Measurements from ENCODE around the gene CCDC102A. TPM values are rescaled to one million over a fixed set of nuclear protein-coding genes. Genes with fewer than 3 reads are reported as not detected.

The CCDC102A gene
- total RNA-seq, 1 donor from 2014 or later = 11.3 TPM

DNA sequence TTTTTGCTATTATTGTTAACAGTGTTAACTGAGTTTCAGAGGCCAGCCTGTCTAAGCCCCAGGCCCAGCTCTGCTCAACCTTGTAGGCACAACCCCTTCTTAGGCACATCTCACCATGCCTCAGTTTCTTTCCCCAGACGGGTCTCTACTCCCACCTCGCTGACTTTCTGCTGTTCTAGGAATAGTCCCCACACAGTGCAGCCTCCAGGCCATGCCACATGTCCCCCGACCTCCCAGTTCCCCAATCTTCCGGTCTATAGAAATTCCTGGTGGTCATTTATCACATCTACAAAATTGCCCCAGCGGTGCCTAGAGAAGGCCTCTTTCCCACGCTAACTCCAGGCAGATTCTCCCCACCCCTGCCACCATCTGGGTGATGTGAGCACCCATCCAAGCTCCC lies 40.8 kb upstream of the CCDC102A start:
- no peak for TF ChIP-seq CTCF (IDR thresholded peaks at IDR 0.05; ENCODE audit: borderline replicate concordance)
- Histone ChIP-seq H3K9me3 (replicated peaks) (no peaks in the 10 kb centered on the region), H3K4me1 (peaks cover 3% of the 10 kb centered on the region), H3K36me3 (no peaks in the 10 kb centered on the region), H3K27ac (replicated peaks) (no peak overlapping the region), H3K4me3 (no peak overlapping the region), H3K27me3 (ENCODE audit: low read depth) (peaks cover 39% of the 10 kb centered on the region)
- DNase-seq = no peak
- intact Hi-C loops (cut with micrococcal nuclease) = no loop called here

DNA sequence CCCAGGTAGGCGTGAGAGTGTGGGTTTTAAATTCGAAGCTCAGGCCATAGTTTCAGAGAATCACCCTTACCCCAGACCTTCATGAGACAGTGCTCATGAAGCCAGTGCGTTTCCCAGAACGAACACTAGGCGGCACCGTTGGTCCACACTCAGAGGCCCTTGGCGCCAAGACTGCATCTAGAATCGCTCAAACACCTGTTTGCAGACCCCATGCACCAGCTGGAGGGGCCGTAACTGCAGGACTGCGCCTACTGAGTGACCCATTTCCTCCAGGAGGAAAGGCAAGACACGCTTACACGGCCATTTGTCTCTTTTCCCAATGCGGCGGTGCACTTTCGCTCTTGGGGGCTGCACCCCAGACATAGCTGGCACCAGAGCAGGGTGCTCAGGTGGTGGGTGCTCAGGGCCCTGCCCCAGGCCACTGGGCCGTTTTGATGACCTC lies 40.1 kb upstream of the CCDC102A start:
- Histone ChIP-seq H3K27ac (replicated peaks) (no peak overlapping the region), H3K36me3 (no peaks in the 10 kb centered on the region), H3K27me3 (ENCODE audit: low read depth) (peaks cover 46% of the 10 kb centered on the region), H3K9me3 (replicated peaks) (no peaks in the 10 kb centered on the region), H3K4me3 (no peak overlapping the region), H3K4me1 (peaks cover 3% of the 10 kb centered on the region)
- intact Hi-C loops (cut with micrococcal nuclease) = no loop called here
- peak; percentile 95 for TF ChIP-seq CTCF (IDR thresholded peaks at IDR 0.05; ENCODE audit: borderline replicate concordance)
- peak; percentile 73 for DNase-seq

GRCh38 chr16:57575468-57576277 lies 39.3 kb upstream of the CCDC102A start:
- intact Hi-C loops (cut with micrococcal nuclease) = no loop called here

DNA sequence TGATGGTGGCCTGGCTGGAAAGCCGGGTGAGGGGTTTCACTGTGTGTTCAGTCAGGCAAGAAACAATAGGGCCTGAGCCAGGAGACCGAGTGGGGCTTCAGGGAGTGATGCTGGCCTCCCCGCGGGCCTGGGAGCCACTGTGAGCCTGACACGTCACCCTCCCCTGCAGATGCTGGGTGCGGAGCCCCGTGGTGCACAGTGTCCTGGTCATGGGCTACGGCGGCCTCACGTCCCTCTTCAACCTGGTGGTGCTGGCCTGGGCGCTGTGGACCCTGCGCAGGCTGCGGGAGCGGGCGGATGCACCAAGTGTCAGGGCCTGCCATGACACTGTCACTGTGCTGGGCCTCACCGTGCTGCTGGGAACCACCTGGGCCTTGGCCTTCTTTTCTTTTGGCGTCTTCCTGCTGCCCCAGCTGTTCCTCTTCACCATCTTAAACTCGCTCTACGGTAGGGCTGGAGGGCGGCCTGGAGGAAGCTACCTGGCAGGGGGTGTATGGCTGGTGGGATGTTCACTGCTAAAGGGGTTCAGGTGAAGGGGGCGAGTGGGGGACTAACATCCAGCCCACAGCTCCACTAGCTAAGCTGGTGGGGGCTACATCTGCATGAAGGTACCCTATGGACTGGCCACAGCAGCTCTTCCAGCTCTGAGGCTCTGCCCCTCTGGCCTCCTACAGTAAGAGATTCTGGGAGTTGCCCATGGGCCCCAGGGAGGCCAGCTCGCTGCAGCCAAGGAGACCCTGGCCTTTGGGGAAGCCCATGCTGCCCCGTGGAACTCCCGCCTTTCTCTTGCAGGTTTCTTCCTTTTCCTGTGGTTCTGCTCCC lies 38.5 kb upstream of the CCDC102A start:
- DNase-seq = no peak
- Histone ChIP-seq H3K27ac (replicated peaks) (no peak overlapping the region), H3K9me3 (replicated peaks) (no peaks in the 10 kb centered on the region), H3K4me1 (peaks cover 3% of the 10 kb centered on the region), H3K27me3 (ENCODE audit: low read depth) (peaks cover 61% of the 10 kb centered on the region), H3K4me3 (no peak overlapping the region), H3K36me3 (no peaks in the 10 kb centered on the region)
- TF ChIP-seq CTCF (IDR thresholded peaks at IDR 0.05; ENCODE audit: borderline replicate concordance) = no peak
- intact Hi-C loops (cut with micrococcal nuclease) = no loop called here

More at GRCh38 chr16:57575468-57576277, 39.3 kb upstream of the CCDC102A start:
- Histone ChIP-seq H3K36me3 (no peaks in the 10 kb centered on the region), H3K4me3 (no peak overlapping the region), H3K27ac (replicated peaks) (no peak overlapping the region), H3K9me3 (replicated peaks) (no peaks in the 10 kb centered on the region), H3K27me3 (ENCODE audit: low read depth) (peaks cover 54% of the 10 kb centered on the region), H3K4me1 (peaks cover 3% of the 10 kb centered on the region)
- DNase-seq = no peak
- TF ChIP-seq CTCF (IDR thresholded peaks at IDR 0.05; ENCODE audit: borderline replicate concordance) = no peak

DNA sequence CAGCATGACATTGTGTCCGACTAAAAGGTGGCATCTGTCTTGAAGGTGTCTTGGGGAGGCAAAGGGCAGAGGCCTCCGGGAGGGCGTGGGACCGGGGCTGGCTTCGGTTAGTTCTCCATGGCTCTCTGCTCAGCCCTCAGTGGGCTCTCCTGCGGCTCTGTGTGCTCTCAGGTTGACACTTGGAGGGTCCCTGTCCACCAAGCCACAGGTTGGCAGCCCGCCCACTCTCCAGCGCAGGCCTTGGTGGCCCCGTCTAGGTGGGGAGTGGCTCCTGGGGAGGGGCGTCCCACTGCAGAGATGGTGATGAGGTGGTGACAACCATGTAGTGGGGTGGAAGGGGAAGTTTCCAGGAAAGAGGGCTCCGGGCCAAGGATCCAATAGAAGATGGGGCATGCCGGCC lies 37.7 kb upstream of the CCDC102A start:
- H3K27me3 ChIP-seq (ENCODE audit: low read depth) = peaks cover 54% of the 10 kb centered on the region
- DNase-seq = no peak
- intact Hi-C loops (cut with micrococcal nuclease) = no loop called here

More for the DNA sequence above, 37.7 kb upstream of the CCDC102A start:
- Histone ChIP-seq H3K4me1 (peaks cover 3% of the 10 kb centered on the region), H3K9me3 (replicated peaks) (no peaks in the 10 kb centered on the region), H3K36me3 (no peaks in the 10 kb centered on the region), H3K27ac (replicated peaks) (no peak overlapping the region), H3K4me3 (no peak overlapping the region)
- TF ChIP-seq CTCF (IDR thresholded peaks at IDR 0.05; ENCODE audit: borderline replicate concordance) = no peak
